ENCODE measurements around the gene PTPA. TPM values are rescaled to one million over a fixed set of nuclear protein-coding genes. Genes with fewer than 3 reads are reported as not detected.
A peak's percentile ranks its signal among the peaks of the same experiment; 100 is the strongest.

The PTPA gene
- total and polyA plus RNA-seq, 2 of the 4 experiments (the other 2 are of a cell fraction), result 124 to 149 TPM

DNA sequence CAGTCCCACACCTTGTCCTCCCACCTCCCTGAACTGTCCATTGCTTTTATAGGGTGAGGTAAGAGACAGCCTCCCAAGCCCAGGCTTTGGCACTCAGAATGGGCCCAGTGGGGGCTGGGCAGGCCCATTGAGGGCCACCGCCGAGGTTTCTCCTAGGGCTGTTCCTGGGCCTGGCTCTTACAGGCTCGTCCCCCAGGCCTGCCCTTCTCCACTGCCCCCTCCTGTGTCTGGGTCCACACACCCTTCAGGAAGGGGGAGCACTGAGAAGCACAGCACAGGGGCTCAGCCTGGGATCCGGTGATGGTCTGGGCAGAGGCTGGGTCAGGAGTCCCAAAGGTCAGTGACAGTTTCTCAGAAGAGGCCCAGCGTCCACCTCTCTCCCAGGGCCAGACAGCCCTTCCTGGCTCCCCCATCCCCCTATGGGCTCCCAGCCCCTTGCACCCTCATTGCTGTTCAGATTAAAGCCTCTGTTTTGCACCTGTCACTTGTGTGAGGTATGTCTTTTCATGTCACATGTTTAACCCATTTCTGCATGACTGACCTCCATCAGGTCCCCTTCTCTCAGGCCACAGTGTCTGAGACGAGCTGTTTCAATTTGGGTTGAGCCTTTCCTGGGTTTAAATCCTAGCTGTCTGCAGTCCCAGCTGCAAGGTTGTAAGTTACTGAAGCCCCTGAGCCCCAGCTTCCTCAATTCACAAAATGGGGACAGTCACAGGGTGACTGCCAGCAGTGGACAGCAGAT is 37.4 kb downstream of the PTPA start:
- H2AK5ac ChIP-seq (ENCODE audit: low read depth, low read length), result no peak overlapping the region
- 75% methylated on average over 2 of the region's 6 CpGs; no CpG with 5 or more reads in 1 of the 2 experiments for WGBS, 2 experiments (ENCODE audit: extremely low coverage in 2 of 2, insufficient read length in 1 of 2)
- H2BK5ac ChIP-seq (ENCODE audit: low read depth, low read length, poor library complexity, severe bottlenecking), result no peak overlapping the region
- no peak overlapping the region for H4K8ac ChIP-seq (ENCODE audit: low read depth in 2 of 2, low read length in 2 of 2)
- peaks cover 26% of the 10 kb centered on the region for H3K4me1 ChIP-seq (ENCODE audit: control insufficient read depth, insufficient read depth, low read length)
- DNase-seq (no peak), ATAC-seq (ENCODE audit: low read depth) (no peak)
- H4K5ac ChIP-seq (ENCODE audit: low read depth, low read length), result no peak overlapping the region
- intact Hi-C loops (cut with micrococcal nuclease), result no loop called here
- no peak overlapping the region for H3K14ac ChIP-seq (replicated peaks; ENCODE audit: low read depth, low read length)
- no peaks in the 10 kb centered on the region for H3K9me3 ChIP-seq (ENCODE audit: control insufficient read depth, insufficient read depth, low read length)
- in situ Hi-C loops (cut with MboI; ENCODE audit: low sequenced_read_pairs), result no loop called here
- H3K18ac ChIP-seq (ENCODE audit: low read depth, low read length), result no peak overlapping the region
- dilution Hi-C loops (cut with HindIII; ENCODE audit: low sequenced_read_pairs, unreplicated experiment), result no loop called here
- H3K79me1 ChIP-seq (ENCODE audit: low read depth in 1 of 2, low read length in 2 of 2), result peaks cover 16 to 80% of the 10 kb centered on the region in 2 experiments
- H3K36me3 ChIP-seq (ENCODE audit: control insufficient read depth, insufficient read depth, low read length), result peaks cover 36% of the 10 kb centered on the region
- no peaks in the 10 kb centered on the region for H3K27me3 ChIP-seq (ENCODE audit: control insufficient read depth, insufficient read depth, low read length)
- H2BK15ac ChIP-seq (ENCODE audit: low read depth, low read length), result no peak overlapping the region
- peaks cover 15% of the 10 kb centered on the region; the same call in 1 of the 2 replicates for H3K9me1 ChIP-seq (ENCODE audit: insufficient read depth, low read length)
- ChIA-PET CTCF (no interaction called here), POLR2A (ENCODE audit: unreplicated experiment) (no interaction called here)
- no peak overlapping the region for H2BK20ac ChIP-seq (ENCODE audit: low read depth, low read length)
- no peak overlapping the region for H3K27ac ChIP-seq (ENCODE audit: insufficient read depth, low read length)
- no peak overlapping the region for H2AFZ ChIP-seq (replicated peaks; ENCODE audit: low read length, poor library complexity)
- no peak overlapping the region for H3K9ac ChIP-seq (ENCODE audit: low read depth, low read length)
- TF ChIP-seq BHLHE40 (IDR thresholded peaks at IDR 0.05; ENCODE audit: low read depth, low read length), result no peak
- TF ChIP-seq, protein P1, sequence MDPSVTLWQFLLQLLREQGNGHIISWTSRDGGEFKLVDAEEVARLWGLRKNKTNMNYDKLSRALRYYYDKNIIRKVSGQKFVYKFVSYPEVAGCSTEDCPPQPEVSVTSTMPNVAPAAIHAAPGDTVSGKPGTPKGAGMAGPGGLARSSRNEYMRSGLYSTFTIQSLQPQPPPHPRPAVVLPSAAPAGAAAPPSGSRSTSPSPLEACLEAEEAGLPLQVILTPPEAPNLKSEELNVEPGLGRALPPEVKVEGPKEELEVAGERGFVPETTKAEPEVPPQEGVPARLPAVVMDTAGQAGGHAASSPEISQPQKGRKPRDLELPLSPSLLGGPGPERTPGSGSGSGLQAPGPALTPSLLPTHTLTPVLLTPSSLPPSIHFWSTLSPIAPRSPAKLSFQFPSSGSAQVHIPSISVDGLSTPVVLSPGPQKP (IDR thresholded peaks at IDR 0.05; ENCODE audit: borderline replicate concordance, low read depth, low read length), result no peak
- TF ChIP-seq MAFK (IDR thresholded peaks at IDR 0.05; ENCODE audit: low read depth, low read length), result no peak
- TF ChIP-seq RFX5 (IDR thresholded peaks at IDR 0.05; ENCODE audit: low read depth, low read length), result no peak
- no peak for TF ChIP-seq NFE2L2 (IDR thresholded peaks at IDR 0.05; ENCODE audit: low read depth, low read length)
- no peak for TF ChIP-seq CHD1 (IDR thresholded peaks at IDR 0.05; ENCODE audit: low read depth, low read length)
- H3K4me3 ChIP-seq (ENCODE audit: insufficient read depth, low read depth, low read length), result no peak overlapping the region
- no peaks in the 10 kb centered on the region for H4K20me1 ChIP-seq (ENCODE audit: insufficient read depth, low read length)
- H3K23ac ChIP-seq (ENCODE audit: low read depth, low read length), result no peak overlapping the region
- no peak overlapping the region for H3K4me2 ChIP-seq (ENCODE audit: low read depth, low read length)
- peak overlapping the region; percentile 66 for H2AK9ac ChIP-seq (replicated peaks; ENCODE audit: low read depth, low read length, poor library complexity)
- no peak overlapping the region for H3K56ac ChIP-seq (ENCODE audit: extremely low read depth, insufficient read depth, low read length)
- H3K4ac ChIP-seq (ENCODE audit: low read depth, low read length), result no peak overlapping the region
- no peak overlapping the region for H4K91ac ChIP-seq (ENCODE audit: insufficient read depth, low read depth, low read length)
- H2BK120ac ChIP-seq (ENCODE audit: low read depth, low read length), result no peak overlapping the region
- no TSS peak for BruUV-seq (replicated peaks)

All from IMR-90 (cell line).